Thyroid gland (tissue), 4 donors: Measurements from ENCODE around the gene IPPK.

Experiments
- POLR2A ChIP-seq, 2 donors: fragments of 450-650 bp; IDR thresholded peaks; one replicate each; pipeline ENCODE4 v1.6.1; 2017; ENCODE audit warnings: antibody characterized with exemption in 2 of 2, mild to moderate bottlenecking in 2 of 2, moderate library complexity in 1 of 2
- TF ChIP-seq, protein P1 (sequence below), 6 experiments: fragments of 200-600 bp in 3 of 6; fragments of 450-650 bp in 3 of 6; sonication (generic) in 3 of 6; IDR thresholded peaks; one replicate each; pipeline ENCODE4 v1.5.1; 2016 to 2019; ENCODE audit warnings: antibody characterized with exemption in 6 of 6, mild to moderate bottlenecking in 2 of 6, inconsistent platforms in 1 of 6, moderate library complexity in 1 of 6

GRCh38 chr9:92649007-92649406, 20.9 kb downstream of the IPPK start:
- no peak for TF ChIP-seq POLR2A (IDR thresholded peaks at IDR 0.05)
- TF ChIP-seq, protein P1, sequence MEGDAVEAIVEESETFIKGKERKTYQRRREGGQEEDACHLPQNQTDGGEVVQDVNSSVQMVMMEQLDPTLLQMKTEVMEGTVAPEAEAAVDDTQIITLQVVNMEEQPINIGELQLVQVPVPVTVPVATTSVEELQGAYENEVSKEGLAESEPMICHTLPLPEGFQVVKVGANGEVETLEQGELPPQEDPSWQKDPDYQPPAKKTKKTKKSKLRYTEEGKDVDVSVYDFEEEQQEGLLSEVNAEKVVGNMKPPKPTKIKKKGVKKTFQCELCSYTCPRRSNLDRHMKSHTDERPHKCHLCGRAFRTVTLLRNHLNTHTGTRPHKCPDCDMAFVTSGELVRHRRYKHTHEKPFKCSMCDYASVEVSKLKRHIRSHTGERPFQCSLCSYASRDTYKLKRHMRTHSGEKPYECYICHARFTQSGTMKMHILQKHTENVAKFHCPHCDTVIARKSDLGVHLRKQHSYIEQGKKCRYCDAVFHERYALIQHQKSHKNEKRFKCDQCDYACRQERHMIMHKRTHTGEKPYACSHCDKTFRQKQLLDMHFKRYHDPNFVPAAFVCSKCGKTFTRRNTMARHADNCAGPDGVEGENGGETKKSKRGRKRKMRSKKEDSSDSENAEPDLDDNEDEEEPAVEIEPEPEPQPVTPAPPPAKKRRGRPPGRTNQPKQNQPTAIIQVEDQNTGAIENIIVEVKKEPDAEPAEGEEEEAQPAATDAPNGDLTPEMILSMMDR (IDR thresholded peaks at IDR 0.05), result no peak
